GM12891 (cell line): ENCODE results near the gene JCHAIN.

Source experiments
- POLR2A ChIP-seq: IDR thresholded peaks from 2 replicates; pipeline ENCODE4 v1.6.1; 2011; ENCODE audit warnings: low read depth, low read length, control low read depth
- SPI1 ChIP-seq: IDR thresholded peaks from 2 replicates; pipeline ENCODE4 v1.6.1; 2011; ENCODE audit warnings: low read depth, low read length, control low read depth

DNA sequence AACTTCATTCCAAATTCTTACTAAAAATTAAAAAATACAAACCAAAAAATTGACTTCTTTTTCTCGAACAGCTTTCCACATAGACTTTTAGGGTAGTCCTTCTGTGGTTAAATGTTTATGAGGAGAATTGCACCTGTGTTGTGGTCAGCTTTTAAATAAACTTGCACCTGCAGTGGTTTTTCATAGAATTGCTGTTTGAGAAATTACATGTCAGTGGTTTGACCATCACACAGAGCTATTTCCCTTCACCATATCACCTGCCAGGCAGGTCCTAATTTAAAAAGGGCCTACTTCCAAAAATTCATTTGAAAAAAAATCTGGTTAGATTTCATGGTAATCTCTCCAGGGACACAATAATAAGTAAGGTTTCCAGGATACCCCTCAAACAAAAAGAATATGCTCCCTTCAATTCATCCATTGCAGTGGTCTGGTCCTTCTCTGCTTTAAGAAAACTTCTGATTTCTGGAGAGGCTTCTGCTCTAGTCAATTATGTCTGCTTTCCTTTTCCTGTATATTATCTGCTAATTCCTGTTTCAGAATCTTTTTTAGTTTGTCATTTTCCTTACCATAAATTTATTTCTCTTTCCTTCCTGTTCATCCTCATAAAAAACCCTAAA, 12.2 kb upstream of the JCHAIN start:
- TF ChIP-seq POLR2A (no peak), SPI1 (no peak)
